IPS-NIHi7 (cell line): ENCODE data around the gene ZSWIM3.

Source experiments
- DNase-seq: peaks from one replicate; pipeline ENCODE4 v3.0.0; 2012; ENCODE audit warnings: mixed read lengths; ENCODE audit errors: extremely low spot score

Gene ZSWIM3

DNA sequence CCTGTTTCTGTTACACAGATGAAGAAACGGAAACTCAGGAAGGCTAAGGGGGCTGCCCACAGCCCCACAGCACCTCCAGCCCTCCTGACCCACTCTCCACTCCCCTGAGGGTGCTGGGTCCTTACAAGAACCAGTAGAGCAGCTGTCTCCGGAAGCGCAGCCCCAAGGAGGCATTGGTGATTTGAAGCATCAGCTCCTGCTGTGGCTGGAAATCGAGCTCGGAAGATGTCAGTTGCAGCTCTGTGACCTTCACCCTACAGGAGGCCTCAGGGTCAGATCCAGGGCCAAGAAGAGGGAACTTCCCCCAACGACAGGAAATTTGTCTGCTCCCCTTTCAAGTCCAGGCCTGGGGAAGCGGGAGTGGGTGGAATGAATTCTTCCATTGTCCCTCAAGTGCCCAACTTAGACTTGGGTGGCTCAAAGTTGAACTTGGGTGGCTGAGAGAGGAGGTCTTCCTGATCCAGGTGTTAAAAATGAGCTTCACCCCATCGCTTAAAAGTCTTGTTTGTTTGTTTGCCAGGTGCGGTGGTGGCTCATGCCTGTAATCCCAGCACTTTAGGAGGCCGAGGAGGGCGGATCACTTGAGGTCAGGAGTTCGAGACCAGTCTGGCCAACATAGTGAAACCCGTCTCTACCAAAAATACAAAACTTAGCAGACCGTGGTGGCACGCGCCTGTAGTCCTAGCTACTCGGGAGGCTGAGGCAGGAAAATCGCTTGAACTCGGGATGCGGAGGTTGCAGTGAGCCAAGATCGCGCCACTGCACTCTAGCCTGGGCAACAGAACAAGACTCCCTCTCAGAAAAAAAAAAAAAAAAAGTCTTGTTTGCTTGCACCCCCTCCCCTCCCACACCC, 52.6 kb downstream of the ZSWIM3 start:
- DNase-seq = no peak

- DNase-seq = peak; percentile 98
Measured at GRCh38 chr20:45910670-45911485, 53.5 kb downstream of the ZSWIM3 start.

DNA sequence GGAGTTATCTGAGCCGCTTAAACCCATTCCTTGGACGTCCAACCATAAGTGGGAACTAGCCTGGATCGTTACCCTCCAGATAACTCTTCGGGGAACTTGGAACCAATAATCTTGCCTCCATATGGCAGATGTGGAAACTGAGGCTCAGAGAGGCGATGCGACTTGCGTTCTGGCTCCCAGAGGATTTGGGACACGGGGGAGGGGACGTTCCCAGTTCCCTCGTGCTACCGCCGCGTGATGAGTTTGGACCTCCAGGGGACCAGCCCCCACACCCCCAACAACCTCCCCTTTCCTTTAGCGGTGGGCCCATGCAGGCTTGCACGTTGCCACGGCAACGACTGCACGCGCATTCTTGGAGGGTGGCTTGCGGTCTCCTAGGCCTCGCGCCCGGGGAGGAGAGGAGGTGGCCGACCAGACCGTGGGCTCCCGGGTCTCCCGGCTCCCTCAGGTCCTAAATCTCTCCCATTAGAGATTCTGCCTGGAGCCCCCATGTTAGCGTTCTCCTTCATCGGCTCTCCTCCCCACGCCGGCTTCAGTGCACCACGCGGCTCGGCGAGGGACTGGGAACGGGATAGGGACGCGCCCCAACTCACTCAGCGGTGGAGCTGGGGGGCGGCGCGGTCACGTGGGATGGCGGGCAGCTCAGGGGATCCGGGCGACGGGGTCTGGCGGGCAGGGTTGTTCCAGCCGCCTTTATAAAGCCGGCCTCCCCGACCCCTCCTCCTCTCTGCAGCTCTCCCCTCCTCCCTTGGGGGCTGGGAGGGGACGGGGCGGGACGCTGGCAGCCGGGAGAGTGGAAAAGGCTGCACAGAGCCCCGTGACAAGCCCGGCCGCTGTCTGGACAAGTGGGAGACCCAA, 54.3 kb downstream of the ZSWIM3 start, which contains the start of gene PLTP:
PLTP (minus strand) TSS at position 670 of the 858 bp plus-strand sequence. CDS start 703 bp downstream, outside the sequence.
- DNase-seq = peak; percentile 68

GRCh38 chr20:45912344-45912682, 54.9 kb downstream of the ZSWIM3 start:
- DNase-seq = no peak

GRCh38 chr20:45913116-45913515, 55.7 kb downstream of the ZSWIM3 start:
- no peak for DNase-seq

DNA sequence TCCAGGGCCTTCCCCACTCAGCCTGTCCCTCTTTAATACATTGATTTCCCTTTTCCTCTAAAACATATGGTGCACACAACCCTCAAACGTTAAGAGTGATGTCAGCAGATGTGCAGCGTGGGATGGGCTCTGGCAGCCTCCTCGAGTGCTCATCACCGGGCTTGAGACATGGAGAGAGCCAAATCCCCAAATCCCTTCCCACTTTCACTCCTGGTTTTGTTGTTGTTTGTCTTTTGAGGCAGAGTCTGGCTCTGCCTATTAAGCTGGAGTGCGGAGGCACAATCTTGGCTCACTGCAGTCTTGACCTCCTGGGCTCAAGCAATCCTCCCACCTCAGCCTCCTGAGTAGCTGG, 60.4 kb downstream of the ZSWIM3 start:
- no peak for DNase-seq

DNA sequence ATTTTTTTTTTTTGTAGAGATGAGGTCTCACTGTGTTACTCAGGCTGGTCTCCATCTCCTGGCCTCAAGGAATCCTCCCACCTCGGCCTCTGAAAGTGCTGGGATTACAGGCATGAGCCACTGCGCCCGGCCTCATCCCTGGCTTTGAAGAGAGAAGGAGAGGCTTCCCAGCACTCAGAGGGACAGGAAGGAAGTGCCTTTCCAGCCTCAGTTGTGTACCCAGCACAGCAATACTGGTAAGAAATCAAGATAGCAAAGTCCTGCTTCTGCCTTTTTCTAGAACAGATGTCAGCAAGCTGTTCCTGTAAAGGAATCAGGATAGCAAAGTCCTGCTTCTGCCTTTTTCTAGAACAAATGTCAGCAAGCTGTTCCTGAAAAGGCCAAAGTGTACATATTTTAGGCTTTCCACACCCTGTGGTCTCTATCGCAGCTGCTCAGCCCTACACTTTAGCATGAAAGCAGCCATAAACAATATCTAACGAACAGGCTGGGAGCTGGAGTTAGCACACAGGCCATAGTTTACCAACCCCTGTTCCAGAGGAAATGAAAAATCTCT, 60.8 kb downstream of the ZSWIM3 start:
- DNase-seq = no peak

DNA sequence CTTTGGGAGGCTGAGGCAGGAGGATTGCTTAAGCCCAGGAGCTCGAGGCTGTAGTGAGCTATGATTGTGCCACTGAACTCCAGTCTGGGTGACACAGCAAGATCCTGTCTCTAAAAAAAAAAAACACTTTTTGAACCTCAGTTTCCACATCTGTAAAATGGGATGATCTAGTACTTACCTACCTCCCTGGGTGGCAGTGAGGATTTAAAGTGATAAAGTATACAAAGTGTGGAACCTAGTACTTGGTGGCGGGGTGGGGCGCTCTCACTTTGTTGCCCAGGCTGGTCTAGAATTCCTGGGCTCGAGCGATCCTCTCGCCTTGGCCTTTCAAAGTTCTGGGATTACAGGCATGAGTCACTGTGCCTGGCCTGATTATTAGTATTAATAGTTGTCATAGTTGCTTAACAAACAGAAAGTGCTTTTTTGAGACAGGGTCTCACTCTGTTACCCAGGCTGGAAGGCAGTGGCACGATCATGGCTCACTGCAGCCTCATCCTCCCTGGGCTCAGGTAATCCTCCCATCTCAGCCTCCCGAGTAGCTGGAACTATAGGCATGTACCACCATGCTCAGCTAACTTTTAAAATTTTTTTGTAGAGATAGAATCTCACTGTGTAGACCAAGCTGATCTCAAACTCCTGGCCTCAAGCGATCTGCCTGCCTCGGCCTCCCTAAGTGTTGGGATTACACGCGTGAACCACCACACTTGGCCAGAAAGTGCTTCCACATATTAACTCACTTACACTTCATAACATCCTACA, 61.5 kb downstream of the ZSWIM3 start:
- no peak for DNase-seq

DNA sequence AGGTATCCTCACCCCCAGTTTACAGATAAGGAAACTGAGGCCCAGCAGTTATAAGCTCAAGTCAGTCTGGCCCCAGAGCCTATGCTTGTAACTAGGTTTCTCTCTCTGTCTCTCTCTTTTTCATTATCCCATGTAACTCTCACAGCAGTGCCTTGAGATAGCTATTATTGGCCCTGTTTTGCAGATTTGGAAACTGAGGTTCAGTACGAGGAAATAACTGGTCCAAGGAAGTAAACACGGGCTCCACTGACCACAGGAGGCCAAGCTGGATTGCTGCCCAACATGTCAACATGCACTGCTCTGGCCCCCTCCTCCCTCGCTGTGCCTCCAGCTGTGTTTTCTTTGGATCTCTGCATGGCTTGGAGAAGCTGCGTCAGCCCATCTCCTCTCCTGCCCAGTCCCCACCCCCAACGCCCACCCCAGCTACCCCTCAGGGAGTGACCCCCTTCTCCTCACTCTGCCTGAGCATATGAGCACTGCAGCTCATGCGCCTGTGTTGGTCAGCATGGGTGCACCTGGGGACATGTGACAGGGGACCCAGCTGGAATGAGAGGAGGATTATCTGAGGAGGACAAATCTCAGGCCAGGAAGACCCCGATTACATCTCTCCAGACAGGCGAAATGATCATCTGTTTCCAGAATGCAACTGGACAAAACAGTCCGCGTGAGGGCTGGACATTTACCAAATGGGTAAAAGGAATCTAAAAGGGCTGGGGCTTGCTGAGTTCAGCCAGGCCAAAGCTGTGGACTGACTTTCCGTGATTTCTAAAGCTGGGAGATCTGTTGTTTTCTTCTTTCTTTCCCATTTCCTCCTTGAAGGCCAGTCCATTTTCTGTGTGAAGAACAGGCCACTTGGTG, 62.4 kb downstream of the ZSWIM3 start:
- DNase-seq = no peak

DNA sequence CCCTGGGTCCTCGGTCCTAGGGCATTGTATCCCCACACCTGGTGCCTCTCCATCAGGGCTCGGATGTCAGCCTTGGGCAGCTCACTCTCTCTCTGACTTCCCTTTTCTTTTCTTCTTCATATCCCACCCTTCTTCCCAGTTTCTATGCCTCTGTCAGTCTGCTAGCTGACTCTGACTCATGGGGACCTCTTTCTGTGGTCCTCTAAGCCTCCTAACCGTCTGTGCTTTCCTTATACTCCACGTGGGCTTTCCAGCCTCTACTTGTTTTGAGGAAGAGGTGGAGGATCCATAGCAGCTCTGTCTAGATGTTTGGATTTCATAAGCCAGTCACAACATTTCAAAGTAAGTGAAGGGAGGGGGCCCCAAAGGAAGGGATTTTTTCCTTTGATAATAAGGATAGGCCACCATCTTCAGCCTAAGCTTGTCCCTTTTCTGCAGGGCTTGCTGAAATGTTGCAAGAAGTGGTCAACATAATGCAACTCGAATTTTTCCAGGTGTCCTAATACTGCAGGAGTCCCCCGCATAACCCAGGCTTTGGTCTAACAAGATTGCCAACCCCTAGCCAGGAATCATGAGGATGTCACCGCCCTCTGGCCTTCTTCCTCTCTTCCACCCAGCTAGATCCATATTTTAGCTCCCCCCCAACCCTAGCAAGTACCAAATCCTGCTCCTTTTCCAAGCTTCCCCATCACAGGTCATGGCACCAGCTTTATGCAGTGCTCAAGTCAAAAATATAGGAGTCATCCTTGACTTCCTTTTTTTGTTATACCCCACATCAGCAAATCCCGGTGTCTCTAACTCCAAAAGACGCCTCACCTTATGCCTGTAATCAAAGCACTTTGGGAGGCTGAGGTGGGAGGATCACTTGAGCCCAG, 63.3 kb downstream of the ZSWIM3 start:
- no peak for DNase-seq

DNA sequence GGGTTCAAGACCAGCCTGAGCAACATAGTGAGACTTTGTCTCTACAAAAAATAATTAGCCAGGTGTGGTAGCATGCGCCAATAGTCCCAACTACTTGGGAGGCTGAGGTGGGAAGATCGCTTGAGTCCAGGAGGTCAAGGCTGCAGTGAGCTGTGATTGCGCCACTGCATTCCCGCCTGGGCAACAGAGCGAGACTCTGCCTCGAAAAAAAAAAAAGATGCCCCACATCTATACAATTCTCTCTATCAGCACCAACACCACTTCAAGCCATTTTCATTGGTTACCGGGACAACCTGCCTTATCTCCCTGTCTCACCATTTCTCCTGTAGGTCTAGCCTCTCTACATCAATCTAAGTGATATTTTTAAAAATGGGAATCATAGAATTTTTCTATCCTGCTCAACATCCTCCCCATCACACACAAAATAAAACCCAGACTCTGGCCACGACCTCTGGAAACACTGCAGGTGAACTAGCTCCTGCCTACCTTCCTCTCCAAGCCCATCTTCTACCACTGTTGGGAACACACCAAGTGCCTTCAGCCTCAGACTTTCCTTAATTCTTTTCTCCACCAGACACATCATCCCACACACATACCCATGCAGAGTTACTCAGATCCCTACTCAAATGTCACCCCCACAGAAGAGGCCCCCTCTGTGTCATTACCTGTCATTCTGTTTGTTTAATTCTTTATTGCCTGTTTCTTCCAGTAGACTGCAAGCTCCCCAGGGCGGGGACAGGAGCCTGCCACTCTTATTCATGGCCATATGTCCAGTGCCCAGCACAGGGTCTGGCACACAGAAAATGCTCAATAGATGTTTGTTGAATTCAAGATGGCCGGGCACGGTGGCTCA, 64.1 kb downstream of the ZSWIM3 start:
- DNase-seq = no peak

DNA sequence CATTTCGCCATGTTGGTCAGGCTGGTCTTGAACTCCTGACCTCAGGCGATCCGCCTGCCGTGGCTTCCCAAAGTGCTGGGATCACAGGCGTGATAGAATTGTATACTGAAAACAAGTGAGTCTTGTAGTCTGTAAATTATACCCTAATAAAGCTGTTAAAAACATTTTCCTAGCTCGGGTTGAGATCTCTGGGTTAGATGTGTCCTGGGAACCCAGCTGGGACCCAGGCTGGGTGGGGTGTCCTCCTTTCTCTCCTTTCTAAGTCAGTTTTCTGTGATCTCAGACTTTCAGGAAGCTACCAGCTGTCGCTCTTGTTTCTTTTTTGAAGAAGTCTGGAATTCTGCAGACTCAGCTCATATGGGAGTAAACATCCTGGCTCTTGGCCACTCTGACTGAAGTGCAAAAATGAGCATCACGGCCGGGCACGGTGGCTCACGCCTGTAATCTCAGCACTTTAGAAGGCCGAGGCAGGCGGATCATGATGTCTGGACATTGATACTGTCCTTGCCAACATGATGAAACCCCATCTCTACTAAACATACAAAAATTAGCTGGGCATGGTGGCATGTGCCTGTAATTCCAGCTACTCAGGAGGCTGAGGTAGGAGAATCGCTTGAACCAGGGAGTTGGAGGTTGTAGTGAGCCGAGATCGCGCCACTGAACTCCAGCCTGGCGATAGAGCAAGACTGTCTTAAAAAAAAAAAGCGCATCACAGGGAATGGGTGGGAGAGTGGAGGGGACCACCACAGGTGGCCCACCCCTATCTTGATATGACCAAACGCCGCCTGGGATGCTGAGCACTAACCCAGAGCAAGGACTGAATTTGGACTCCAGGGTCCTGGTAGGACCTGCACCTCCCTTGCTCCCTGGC, 67.2 kb downstream of the ZSWIM3 start:
- DNase-seq = no peak

DNA sequence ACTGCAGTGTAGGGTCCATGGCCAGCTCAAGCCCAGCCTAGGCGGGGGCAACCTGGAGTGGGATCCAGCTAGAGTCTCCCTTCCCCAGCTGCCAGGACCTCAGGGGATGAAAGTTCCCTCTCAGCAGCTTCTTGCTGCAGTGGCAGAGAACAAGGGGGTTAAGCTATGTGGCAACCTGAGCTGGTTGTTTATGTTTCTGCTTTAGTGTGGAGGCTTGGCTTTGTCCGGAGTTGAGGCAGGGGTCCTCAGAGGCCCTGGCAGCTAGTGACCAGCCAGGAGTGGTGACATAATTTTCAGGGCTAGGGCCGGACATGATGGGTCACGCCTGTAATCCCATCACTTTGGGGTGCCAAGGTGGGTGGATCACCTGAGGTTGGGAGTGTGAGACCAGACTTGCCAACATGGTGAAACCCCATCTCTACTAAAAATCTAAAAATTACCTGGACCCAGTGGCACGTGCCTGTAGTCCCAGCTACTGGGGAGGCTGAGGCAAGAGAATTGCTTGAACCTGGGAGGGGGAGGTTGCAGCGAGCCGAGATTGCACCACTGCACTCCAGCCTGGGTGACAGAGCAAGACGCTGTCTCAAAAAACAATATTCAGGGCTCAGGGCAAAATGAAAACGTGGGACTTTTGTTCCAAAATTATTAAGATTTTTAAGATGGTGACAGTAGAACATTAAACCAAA, 68.5 kb downstream of the ZSWIM3 start:
- no peak for DNase-seq

DNA sequence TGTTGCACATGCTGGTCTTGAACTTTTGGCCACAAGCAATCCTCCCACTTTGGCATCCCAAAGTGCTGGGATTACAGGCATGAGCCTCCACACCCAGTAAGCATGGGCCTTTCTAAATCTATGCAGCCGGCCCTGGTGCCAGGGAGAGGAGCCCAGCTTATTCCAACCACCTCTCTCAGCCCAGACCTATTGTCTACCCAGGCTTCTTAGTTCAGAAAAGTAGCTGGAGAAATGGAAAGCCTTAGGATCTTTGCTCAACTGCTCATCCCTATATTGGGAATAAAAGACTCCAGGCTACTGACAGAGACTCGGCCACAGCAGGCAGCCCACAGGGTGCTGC, 69.3 kb downstream of the ZSWIM3 start:
- no peak for DNase-seq

DNA sequence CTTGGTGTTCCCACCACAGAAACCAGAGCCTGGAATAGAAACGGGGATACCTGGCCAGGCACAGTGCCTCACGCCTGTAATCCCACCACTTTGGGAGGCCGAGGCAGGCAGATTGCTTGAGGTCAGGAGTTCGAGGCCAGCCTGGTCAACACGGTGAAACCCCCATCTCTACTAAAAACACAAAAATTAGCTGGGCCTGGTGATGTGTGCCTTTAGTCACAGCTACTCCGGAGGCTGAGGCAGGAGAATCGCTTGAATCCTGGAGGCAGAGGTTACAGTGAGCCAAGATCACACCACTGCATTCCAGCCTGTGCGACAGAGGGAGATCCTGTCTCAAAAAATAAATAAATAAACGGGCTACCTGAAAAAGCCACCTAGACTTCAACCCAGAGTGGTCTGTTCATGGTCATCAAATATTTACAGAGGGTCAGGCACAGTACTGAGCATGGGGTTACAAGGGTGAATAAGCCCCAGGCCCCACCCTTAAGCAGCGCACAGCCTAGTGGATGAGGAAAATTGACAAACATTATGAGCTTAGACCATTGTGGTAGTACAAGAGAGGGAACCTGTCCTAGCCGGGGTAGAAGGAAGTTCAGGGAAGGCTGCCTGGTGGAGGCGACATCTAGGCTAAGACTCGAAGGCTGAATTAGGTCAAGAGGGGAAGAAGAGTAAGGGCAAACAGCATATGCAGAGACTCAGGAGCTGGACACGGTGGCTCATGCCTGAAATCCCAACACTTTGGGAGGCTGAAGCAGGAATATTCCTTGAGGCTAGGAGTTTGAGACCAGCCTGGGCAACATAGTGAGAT, 69.9 kb downstream of the ZSWIM3 start:
- no peak for DNase-seq
